PC-9 (cell line): Measurements from ENCODE around the gene INPP5B. TPM values are rescaled to one million over a fixed set of nuclear protein-coding genes. Genes with fewer than 3 reads are reported as not detected.

Experiments used
- BruUV-seq: library from RNA; stranded (reverse); fragments of 400-500 nt; replicated peaks from 2 replicates; lab custom pipeline; 2021; lab: Mats Ljungman, UMichigan
- CTCF ChIA-PET: fragments of 300-600 bp; sonication (Branson Sonifier 250); formaldehyde crosslinking; loops from one replicate; lab custom pipeline; 2022; ENCODE audit warnings: antibody characterized with exemption; lab: Charles Lee
- POLR2A ChIA-PET: fragments of 300-600 bp; sonication (Branson Sonifier 250); formaldehyde crosslinking; loops from one replicate; lab custom pipeline; 2022; ENCODE audit warnings: antibody characterized with exemption; ENCODE audit not compliant: unreplicated experiment; lab: Charles Lee
- DNase-seq, 2 experiments: peaks; one replicate each; pipeline versions ENCODE4 v3.0.0 to v3.0.0-alpha.2; 2015 to 2022; ENCODE audit warnings: mixed read lengths in 1 of 2
- H2AFZ ChIP-seq: fragments of 200-600 bp; sonication (generic); 2 replicates; pipeline ENCODE4 v1.8.1; 2017; ENCODE audit warnings: antibody characterized with exemption
- H3F3A ChIP-seq: fragments of 200-600 bp; sonication (generic); 2 replicates; pipeline ENCODE4 v1.8.1; 2017; ENCODE audit warnings: antibody characterized with exemption, mild to moderate bottlenecking, low read depth; ENCODE audit not compliant: insufficient read depth
- H3K27ac ChIP-seq: fragments of 200-600 bp; sonication (generic); 2 replicates; pipeline ENCODE4 v1.6.1; 2016; ENCODE audit warnings: mixed run types
- H3K27me3 ChIP-seq: fragments of 200-600 bp; sonication (generic); 2 replicates; pipeline ENCODE4 v1.6.1; 2016; ENCODE audit warnings: low read depth, mixed run types; ENCODE audit not compliant: insufficient read depth
- H3K36me3 ChIP-seq: fragments of 200-600 bp; sonication (generic); 2 replicates; pipeline ENCODE4 v1.6.1; 2016; ENCODE audit warnings: low read depth, mixed run types
- H3K4me1 ChIP-seq: fragments of 200-600 bp; sonication (generic); replicated peaks from 2 replicates; pipeline ENCODE4 v1.6.1; 2016; ENCODE audit warnings: mixed run types; ENCODE audit not compliant: insufficient read depth
- H3K4me2 ChIP-seq: fragments of 200-600 bp; sonication (generic); 2 replicates; pipeline ENCODE4 v1.6.1; 2017; ENCODE audit warnings: mixed run types
- H3K4me3 ChIP-seq: fragments of 200-600 bp; sonication (generic); 2 replicates; pipeline ENCODE4 v1.6.1; 2016; ENCODE audit warnings: mixed run types
- H3K79me2 ChIP-seq: fragments of 200-600 bp; sonication (generic); 2 replicates; pipeline ENCODE4 v1.6.1; 2017; ENCODE audit warnings: low read depth, mixed run types
- H3K9me2 ChIP-seq: fragments of 200-600 bp; sonication (generic); 2 replicates; pipeline ENCODE4 v1.8.1; 2017; ENCODE audit warnings: mild to moderate bottlenecking; ENCODE audit not compliant: insufficient read depth
- H3K9me3 ChIP-seq: fragments of 200-600 bp; sonication (generic); 2 replicates; pipeline ENCODE4 v1.8.1; 2016; ENCODE audit warnings: low read depth; ENCODE audit not compliant: insufficient read depth
- H4K20me1 ChIP-seq: fragments of 200-600 bp; sonication (generic); 2 replicates; pipeline ENCODE4 v1.8.1; 2017; ENCODE audit not compliant: insufficient read depth
- EZH2 ChIP-seq: fragments of 200-600 bp; sonication (generic); IDR thresholded peaks from 2 replicates; pipeline ENCODE4 v1.8.0; 2017; ENCODE audit warnings: antibody characterized with exemption, low read depth
- intact Hi-C: fragments of 100-400 bp; cut with micrococcal nuclease; formaldehyde crosslinking; loops from one replicate; pipeline ENCODE4 v1.10.0; 2022; ENCODE audit not compliant: unreplicated experiment
- total RNA-seq: library from RNA; stranded (reverse); gene quantifications from 2 replicates; pipeline ENCODE4 v1.2.3, GENCODE V29; 2021
- TF ChIP-seq, protein P1 (sequence below): fragments of 200-600 bp; sonication (generic); conservative IDR thresholded peaks from 2 replicates; pipeline ENCODE4 v1.6.1; 2017; ENCODE audit warnings: mixed run types, antibody characterized with exemption, mild to moderate bottlenecking, moderate library complexity

Gene INPP5B
- total RNA-seq, 1 experiment from 2014 or later: 28.1 TPM

DNA sequence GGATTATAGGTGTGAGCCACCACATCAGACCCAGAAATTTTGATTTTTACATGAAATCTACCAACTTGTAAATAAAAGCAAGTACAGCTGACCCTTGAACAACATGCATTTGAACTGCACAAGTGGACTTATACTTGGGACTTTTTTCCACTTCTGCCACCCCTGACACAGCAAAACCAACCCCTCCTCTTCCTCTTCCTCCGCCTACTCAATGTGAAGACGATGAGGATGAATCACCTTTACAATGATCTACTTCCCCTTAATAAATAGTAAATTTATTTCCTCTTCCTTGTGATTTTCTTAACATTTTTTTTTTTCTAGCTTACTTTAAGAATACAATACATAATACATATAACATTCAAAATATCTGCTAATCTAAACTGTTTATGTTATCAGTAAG, 121.3 kb downstream of the INPP5B start:
- intact Hi-C loops: no loop called here
- TF ChIP-seq, protein P1, sequence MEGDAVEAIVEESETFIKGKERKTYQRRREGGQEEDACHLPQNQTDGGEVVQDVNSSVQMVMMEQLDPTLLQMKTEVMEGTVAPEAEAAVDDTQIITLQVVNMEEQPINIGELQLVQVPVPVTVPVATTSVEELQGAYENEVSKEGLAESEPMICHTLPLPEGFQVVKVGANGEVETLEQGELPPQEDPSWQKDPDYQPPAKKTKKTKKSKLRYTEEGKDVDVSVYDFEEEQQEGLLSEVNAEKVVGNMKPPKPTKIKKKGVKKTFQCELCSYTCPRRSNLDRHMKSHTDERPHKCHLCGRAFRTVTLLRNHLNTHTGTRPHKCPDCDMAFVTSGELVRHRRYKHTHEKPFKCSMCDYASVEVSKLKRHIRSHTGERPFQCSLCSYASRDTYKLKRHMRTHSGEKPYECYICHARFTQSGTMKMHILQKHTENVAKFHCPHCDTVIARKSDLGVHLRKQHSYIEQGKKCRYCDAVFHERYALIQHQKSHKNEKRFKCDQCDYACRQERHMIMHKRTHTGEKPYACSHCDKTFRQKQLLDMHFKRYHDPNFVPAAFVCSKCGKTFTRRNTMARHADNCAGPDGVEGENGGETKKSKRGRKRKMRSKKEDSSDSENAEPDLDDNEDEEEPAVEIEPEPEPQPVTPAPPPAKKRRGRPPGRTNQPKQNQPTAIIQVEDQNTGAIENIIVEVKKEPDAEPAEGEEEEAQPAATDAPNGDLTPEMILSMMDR: no peak
- TF ChIP-seq EZH2: no peak
- CTCF ChIA-PET: interaction anchor here (0.6 kb wide), 1 partner anchor 25 kb away, joined by 4 read pairs; no protein-coding TSS in a partner anchor
- Histone ChIP-seq H3K4me3 (no peak overlapping the region), H3K27ac (no peak overlapping the region), H4K20me1 (no peaks in the 10 kb centered on the region), H3F3A (peaks cover 4% of the 10 kb centered on the region; the same call in 1 of the 2 replicates), H3K4me1 (no peaks in the 10 kb centered on the region), H3K4me2 (no peak overlapping the region), H2AFZ (no peak overlapping the region), H3K9me2 (no peaks in the 10 kb centered on the region), H3K9me3 (no peaks in the 10 kb centered on the region), H3K79me2 (no peaks in the 10 kb centered on the region), H3K36me3 (peaks cover 31% of the 10 kb centered on the region), H3K27me3 (no peaks in the 10 kb centered on the region)
- BruUV-seq: no TSS peak
- POLR2A ChIA-PET: no interaction called here
- no peak for DNase-seq

GRCh38 chr1:37824001-37824400, 122.9 kb downstream of the INPP5B start:
- no peaks in the 10 kb centered on the region for H3K9me2 ChIP-seq
- H4K20me1 ChIP-seq: no peaks in the 10 kb centered on the region
- no peaks in the 10 kb centered on the region for H3K79me2 ChIP-seq
- H3K36me3 ChIP-seq: peaks cover 32% of the 10 kb centered on the region
- no peaks in the 10 kb centered on the region for H3K9me3 ChIP-seq
- no peak for TF ChIP-seq EZH2
- TF ChIP-seq, protein P1: no peak
- no peak overlapping the region for H2AFZ ChIP-seq
- H3K4me1 ChIP-seq: no peaks in the 10 kb centered on the region
- H3F3A ChIP-seq: peaks cover 4% of the 10 kb centered on the region; the same call in 1 of the 2 replicates
- POLR2A ChIA-PET: no interaction called here
- H3K4me2 ChIP-seq: no peak overlapping the region
- BruUV-seq: no TSS peak
- no peak overlapping the region for H3K4me3 ChIP-seq
- intact Hi-C loops: no loop called here
- H3K27ac ChIP-seq: no peak overlapping the region
- CTCF ChIA-PET: no interaction called here
- no peaks in the 10 kb centered on the region for H3K27me3 ChIP-seq
- DNase-seq: no peak

GRCh38 chr1:37822906-37823815, 123.7 kb downstream of the INPP5B start:
- ChIA-PET POLR2A (no interaction called here), CTCF (no interaction called here)
- H3K4me1 ChIP-seq: no peaks in the 10 kb centered on the region
- intact Hi-C loops: no loop called here
- no peak overlapping the region for H3K4me3 ChIP-seq
- no peaks in the 10 kb centered on the region for H3K27me3 ChIP-seq
- H3K36me3 ChIP-seq: peaks cover 32% of the 10 kb centered on the region
- H3K4me2 ChIP-seq: no peak overlapping the region
- no peaks in the 10 kb centered on the region for H4K20me1 ChIP-seq
- no peak for DNase-seq
- BruUV-seq: no TSS peak
- H3K9me3 ChIP-seq: no peaks in the 10 kb centered on the region
- TF ChIP-seq, protein P1: no peak
- TF ChIP-seq EZH2: no peak
- no peaks in the 10 kb centered on the region for H3K9me2 ChIP-seq
- no peaks in the 10 kb centered on the region for H3K79me2 ChIP-seq
- no peak overlapping the region for H2AFZ ChIP-seq
- peaks cover 4% of the 10 kb centered on the region; the same call in 1 of the 2 replicates for H3F3A ChIP-seq
- H3K27ac ChIP-seq: no peak overlapping the region
